NCI-H2196 (cell line): ENCODE results near the gene KHK.
"Not testable (repeated sequence)": the region's sequence is repeated elsewhere in the genome, so short reads cannot be mapped to it uniquely, and the experiment has no call there.

Experiments used
- DNase-seq: peaks from one replicate; lab custom pipeline; 2025; ENCODE audit not compliant: unreplicated experiment; lab: John Stamatoyannopoulos, UW

Gene KHK

DNA sequence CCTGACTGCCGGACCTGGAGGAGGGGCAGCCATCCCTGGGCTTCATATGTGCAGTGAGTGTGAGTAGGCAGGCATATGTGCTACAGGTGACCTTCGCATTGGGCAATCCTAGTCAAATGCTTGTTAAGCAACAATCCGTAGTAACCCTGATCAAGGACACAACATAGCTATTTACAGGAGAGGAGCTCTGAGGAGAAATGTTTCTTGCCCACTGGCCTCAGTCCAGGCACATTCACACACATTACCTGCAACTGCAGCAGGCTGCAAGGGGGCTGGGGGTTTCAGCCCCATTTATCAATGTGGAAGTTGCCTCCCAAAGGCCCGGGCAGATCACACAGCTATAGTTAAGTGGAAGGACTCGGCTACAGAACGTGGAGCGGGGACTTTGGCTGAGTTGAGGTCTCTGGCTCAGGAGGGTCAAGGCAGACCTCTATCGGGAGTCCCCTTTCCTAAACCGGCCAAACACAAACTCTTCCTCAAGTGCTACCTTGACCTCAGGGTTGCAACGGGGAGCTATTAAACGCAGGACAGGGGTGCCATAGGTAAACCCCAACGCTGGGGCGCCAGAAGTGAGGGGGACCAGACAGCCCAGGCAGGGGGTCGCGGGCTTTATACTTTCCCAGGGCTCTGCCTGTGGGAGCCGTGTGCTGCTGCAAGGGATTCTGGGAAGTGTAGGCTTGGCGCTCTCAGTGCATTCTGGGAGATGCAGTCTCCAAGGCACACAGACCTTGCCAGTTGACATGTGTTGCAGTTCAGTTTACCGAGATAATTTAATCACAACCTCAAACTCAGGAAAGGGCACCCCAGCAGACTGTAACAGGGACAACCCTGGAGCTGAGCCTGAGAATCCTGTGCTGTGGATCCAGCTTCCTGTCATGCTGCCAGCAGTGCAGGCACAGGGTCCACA lies 9.4 kb downstream of the KHK start:
- peak; percentile 27 for DNase-seq

DNA sequence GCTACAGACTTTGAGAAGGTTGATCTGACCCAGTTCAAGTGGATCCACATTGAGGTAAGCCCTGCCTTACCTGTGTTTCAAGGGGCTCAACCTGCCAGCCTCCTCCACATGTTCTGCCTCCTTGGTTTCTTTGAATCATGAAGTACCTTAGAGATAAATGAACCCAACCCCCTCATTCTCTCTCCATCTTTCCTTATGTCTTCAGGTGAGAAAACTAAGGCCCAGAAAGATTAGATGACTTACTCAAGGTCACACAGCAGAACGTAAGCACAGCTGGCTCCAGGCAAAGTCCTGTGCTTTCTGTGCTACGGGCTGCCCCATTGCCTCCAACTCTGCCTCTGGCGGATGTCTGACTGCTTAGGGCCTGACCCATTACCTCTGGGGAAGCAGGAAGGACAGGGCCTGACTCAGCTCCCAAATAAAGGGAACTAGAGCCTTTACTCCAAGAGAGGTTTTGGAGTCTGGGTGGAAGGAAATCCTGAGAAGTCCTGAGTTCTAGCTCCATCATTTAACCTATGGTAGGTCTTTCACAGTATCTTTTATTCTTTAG lies 10.3 kb downstream of the KHK start:
- DNase-seq = no peak

DNA sequence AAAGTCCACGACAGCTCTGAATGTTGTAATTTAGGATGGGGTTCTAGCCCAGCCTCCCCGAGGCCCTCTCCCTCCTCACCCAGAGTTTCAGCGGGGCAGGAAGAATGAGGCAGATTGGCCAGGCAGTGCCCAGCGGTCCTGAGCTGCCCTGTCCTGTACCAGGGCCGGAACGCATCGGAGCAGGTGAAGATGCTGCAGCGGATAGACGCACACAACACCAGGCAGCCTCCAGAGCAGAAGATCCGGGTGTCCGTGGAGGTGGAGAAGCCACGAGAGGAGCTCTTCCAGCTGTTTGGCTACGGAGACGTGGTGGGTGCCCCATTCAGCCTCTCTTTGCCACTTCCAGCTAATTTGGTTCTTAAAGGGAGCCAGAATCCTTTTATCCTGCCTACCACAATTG lies 10.8 kb downstream of the KHK start:
- DNase-seq = no peak

DNA sequence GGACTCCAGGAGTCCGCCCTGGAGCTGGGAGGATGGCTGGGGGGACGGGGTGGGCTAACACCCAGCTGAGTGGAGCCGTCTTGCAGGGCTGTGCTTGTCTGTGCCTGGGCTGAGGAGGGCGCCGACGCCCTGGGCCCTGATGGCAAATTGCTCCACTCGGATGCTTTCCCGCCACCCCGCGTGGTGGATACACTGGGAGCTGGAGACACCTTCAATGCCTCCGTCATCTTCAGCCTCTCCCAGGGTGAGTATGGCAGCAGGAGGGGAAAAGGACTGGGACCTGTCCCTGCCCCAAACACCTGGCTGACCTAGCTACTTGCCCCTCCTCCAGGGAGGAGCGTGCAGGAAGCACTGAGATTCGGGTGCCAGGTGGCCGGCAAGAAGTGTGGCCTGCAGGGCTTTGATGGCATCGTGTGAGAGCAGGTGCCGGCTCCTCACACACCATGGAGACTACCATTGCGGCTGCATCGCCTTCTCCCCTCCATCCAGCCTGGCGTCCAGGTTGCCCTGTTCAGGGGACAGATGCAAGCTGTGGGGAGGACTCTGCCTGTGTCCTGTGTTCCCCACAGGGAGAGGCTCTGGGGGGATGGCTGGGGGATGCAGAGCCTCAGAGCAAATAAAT lies 12.9 kb downstream of the KHK start:
- peak; percentile 10 for DNase-seq

DNA sequence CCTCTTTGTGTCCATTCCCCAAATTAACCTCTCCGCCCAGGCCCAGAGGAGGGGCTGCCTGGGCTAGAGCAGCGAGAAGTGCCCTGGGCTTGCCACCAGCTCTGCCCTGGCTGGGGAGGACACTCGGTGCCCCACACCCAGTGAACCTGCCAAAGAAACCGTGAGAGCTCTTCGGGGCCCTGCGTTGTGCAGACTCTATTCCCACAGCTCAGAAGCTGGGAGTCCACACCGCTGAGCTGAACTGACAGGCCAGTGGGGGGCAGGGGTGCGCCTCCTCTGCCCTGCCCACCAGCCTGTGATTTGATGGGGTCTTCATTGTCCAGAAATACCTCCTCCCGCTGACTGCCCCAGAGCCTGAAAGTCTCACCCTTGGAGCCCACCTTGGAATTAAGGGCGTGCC lies 13.5 kb downstream of the KHK start:
- no peak for DNase-seq

DNA sequence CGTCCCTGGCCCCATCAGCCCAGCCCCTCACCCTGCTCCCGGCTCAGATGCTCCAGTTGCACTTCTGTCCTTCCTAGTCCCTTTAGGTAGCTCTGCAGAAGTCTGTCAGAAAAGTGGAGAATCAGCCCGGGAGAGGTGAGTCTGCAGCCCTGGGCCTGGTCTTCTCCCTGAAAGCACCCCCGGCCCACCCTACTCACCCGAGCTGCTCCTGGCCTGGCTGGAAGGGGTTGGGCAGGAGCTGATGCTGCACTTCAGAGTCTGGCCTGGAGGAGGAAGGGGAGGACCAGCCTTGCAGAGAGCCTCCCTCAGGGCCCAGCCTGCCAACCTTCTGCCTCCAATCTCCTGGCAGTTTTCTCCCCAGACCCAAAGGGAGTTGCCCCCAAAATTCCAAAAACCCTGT lies 15.8 kb downstream of the KHK start:
- DNase-seq = no peak

DNA sequence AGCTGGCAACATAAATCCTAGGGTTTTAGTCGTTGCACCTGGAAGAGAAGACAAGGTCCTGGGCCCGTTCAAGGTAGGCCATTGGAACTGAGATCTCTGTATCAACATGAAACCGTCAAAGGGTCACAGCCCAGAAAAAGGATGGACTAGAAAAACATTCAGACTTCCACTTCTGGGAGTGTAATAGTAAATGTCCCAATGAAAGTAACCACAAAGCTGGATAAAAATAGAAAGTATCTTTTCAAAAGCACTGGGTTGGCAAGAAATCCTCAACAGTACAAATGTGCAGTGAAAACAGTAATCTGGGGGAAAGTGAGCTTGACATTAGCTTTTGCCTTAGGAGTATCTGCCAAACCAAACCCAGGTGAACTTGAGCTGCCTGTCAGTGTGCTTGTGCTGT lies 19.4 kb downstream of the KHK start:
- DNase-seq = no peak

DNA sequence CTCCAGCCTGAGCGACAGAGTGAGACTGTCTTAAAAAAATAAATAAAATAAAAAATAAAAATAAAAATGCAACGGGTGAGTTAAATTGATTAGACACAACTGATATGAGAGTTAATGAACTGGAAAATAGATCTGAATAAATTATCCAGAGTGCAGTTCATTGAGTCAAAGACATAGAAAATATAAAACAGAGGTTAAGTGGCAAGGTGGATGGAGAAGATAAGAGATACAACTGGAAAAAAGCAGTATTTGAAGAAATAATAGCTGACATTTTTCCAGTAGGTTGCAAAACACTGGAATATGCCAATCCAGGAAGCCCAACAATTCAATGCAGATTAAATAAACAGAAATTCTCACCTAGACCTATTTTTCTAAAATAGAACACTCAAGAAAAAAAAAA lies 21.6 kb downstream of the KHK start:
- no peak for DNase-seq

DNA sequence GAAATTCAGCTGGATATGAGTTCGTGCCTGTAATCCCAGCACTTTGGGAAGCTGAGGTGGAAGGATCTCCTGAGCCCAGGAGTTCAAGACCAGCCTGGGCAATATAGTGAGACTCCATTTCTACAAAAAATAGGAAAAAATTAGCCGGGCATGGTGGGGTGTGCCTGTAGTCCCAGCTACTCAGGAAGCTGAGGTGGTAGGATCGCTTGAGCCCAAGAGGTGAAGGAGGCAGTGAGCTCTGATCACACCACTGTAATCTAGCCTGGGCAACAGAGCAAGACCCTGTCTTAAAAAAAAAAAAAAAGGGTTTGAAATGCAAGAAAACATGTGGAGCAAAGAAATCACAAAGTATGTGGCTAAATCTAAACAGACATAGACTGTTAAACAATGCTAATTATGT lies 22.5 kb downstream of the KHK start:
- DNase-seq = no peak

DNA sequence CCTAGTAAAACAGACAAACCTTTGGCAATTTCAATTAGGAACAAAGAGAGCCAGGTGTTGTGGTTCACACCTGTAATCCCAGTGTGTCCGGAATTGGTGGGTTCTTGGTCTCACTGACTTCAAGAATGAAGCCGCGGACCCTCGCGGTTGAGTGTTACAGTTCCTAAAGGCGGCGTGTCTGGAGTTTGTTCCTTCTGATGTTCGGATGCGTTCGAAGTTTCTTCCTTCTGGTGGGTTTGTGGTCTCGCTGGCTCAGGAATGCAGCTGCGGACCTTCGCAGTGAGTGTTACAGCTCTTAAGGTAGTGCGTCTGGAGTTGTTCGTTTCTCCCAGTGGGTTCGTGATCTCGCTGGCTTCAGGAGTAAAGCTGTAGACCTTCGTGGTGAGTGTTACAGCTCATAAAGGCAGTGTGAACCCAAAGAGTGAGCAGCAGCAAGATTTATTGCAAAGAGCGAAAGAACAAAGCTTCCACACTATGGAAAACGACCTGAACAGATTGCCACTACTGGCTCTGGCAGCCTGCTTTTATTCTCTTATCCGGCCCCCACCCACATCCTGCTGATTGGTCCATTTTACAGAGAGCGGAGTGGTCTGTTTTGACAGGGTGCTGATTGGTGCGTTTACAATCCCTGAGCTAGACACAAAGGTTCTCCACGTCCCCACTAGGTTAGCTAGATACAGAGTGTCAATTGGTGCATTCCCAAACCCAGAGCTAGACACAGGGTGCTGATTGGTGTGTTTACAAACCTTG lies 24.2 kb downstream of the KHK start:
- DNase-seq = not testable (repeated sequence)

DNA sequence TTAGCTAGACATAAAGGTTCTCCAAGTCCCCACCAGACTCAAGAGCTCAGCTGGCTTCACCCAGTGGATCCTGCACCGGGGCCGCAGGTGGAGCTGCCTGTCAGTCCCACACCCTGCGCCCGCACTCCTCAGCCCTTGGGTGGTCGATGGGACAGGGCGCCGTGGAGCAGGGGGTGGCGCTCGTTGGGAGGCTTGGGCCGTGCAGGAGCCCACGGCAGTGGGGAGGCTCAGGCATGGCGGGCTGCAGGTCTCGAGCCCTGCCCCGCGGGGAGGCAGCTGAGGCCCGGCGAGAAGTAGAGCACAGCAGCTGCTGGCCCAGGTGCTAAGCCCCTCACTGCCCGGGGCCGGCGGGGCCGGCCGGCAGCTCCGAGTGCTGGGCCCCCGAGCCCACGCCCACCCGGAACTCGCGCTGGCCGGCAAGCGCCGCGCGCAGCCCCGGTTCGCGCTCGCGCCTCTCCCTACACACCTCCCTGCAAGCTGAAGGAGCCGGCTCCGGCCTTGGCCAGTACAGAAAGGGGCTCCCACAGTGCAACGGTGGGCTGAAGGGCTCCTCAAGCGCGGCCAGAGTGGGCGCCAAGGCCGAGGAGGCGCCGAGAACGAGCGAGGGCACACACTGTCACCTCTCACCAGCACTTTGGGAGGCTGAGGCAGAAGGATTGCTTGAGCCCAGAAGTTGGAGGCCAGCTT lies 25.0 kb downstream of the KHK start:
- not testable (repeated sequence) for DNase-seq

DNA sequence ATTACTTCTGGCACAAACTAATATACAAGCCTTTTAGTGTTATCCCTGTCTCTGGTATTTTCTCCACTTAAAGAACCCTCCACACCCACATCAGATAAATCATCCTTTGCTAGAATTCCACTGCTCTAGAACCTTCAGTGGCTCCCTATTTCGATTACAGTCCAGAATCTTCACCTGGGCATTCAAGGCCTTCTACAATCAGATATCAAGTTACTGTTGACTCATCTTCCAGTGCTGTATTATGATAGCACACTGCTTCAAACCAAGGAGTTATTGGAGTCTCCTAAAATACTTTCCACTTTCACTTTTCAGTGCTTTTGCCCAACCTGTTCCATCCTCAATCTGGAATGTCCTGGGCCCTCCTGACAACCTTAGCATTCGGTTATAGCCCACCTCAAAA lies 28.9 kb downstream of the KHK start:
- DNase-seq = no peak

DNA sequence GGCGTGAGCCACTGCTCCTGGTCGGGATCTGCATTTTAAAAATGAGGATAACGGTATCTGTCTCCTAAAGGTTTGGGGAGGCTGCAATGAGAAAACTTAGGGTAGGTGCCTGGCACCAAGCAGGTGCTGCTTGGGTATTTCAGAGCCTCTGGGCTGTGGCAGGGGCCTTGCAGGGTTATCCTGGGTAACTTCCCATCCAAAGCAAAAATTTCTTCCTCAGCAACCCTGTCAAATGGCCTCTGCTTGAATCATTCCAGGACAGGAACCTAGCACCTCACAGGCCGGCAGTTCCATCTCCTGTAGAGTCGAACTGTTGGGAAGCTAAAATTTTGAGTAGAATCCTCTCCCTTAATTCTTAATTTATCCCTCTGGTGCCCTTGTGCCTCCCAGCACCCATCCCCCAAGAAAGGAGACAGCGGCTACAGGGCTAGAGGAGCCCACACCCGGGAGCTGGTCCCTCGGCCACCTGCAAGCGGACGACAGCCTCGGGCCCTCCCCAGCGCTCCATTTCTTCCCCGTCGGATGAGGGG lies 31.5 kb downstream of the KHK start:
- no peak for DNase-seq

DNA sequence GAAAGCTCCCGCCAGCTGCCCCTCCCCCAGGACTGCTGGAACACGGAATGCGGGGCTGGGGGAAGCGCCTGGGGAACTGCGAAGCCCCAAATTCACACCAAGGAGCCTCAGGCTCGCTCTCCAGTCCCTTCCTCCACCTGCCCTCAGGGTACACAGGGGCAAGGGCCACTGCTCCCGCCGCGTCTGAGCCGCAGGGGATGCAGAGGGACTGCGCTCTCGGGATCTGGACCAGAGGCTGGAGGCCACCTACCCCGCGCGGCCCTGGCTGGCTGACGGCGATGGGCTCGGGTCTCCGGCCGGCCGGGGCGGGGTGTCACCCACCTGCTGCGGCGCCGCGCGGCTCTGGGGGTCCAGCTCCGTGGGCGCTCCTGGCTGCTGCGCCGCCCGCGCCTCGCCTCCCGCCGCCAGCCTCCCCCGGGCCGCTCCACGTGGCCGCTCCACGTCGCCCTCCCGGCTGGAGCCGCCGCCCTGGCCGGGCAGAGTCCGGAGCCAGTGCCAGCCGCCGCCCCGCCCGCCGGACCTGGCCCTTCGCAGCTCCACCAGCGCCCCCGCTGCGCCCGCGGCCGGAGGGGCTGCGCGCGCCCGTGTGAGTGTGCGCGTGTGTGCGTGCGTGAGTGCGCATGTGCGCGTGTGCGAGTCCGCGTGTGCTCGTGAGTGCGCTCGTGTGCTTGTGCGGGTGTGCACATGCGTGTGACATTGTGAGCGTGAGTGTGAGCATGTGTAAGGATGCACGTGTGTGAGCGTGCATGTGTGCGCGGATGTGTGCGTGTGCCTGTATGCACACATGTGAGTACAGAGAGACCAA lies 32.2 kb downstream of the KHK start, which contains the start of gene CGREF1:
Gene CGREF1, minus strand, starts transcription at position 604 of the 805 bp plus-strand sequence. CDS start 14,762 bp downstream, outside the sequence.
- peak; percentile 38 for DNase-seq

DNA sequence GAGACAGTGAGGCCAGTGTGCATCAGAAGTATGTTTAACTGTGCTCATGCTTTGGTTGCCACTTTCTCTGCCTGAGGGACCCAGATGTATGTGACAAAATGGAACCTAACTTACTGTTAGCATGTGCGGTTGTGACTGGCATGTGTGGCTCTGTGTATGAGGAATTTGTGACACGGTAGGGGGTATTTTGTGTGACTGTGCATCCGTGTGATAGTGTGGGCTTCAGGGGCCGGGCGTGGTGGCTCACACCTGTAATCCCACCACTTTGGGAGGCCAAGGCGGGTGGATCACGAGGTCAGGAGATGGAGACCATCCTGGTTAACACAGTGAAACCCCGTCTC lies 32.7 kb downstream of the KHK start:
- DNase-seq = not testable (repeated sequence)

DNA sequence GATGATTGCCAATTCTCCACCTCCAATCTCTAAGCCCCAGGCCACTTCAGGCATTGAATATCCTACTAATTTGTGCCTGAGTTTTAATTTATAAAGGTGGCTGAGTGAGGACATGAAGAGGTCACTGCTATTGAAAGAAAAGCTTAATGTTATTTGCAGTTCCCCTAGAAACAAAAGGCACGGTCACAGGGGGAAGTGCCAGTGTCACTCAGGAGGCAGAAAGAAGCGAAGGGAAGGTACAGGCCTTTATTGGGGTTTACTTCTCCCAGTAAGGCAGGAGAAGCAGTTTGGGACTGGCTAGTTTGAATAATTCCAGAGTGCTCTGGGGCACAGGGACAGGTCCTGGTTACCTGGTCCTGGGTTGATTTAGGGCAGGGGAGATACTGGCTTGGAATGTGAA lies 35.3 kb downstream of the KHK start:
- no peak for DNase-seq

DNA sequence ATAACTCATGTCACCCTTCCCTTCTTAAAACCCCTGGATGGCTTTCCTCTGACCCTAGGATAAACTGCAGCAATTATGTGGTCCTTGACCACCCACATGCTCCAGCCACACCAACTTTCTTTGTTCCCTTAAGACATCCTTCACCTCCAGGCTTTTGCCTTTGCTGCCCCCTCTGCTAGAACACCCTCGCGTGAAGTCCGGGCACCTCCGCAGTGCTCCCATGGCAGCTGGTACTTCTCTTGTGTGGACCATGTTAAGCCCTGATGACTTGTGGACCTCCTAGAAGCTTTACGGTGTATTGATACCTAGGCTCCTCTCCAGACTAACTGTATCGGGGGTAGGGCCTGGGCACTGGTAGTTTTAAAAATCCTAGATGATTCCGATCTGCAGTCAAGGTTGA lies 36.2 kb downstream of the KHK start:
- DNase-seq = no peak

DNA sequence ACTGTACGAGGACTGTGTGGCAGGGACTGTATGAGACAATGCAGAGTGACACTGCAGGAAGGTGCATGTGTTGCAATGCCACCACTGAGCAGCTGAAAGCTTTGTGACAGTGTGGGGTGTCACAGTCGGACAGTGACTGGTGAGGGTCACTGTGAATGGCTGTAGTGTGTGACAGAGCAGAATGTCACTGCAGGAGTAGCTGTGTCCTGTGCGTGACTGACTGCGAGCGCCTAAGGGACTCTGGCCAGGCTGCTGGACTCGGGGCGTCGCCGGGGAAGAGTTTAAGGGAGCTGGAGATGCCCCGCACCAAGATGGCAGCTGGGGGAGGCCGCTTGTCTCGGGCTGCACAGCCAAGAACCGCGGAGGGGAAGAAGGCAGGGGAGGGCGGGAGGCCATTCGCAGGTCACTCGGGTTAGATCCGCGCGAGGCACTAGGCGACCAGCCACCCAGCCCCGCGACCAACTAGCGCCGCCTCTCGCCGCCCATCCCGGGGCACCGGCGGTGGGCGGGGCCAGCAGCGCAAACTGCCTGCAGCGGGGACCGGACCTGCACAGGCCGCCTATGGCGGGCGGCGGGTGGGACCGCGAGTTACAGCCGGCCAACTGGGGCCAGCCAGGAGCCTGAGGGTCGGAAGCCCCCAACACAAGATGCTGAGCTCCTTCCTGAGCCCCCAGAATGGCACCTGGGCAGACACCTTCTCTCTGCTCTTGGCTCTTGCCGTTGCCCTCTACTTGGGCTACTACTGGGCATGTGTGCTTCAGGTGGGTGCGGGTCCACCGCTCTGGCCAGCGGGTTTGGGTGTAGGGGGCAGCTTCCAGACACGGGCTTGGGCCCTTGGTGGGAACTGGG lies 37.0 kb downstream of the KHK start, which contains the start of gene ABHD1:
Gene ABHD1, plus strand, starts transcription at position 514 of the 849 bp plus-strand sequence. Its CDS starts 134 bp downstream, at position 648.
- no peak for DNase-seq

DNA sequence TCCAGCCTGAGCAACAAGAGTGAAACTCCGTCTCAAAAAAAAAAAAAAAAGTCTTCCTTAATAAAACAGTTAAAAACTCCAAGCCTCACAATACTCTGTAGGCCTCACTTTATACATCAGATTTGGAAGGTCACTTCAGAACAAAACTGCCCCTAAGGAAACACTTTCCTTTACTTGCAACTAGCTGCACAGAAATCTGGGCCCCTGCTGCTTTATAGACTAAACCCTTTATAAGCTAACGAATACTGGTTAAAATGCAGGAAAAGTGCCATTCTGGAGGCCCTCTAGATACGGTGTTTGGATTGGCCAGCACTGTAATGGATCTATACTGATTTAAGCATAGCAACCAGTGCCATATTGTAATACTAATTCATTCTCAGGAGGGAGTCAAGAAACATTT lies 38.5 kb downstream of the KHK start:
- DNase-seq = no peak
